Measurements from ENCODE around the gene CDCP2.
A peak's percentile ranks its signal among the peaks of the same experiment; 100 is the strongest.

CDCP2 gene

GRCh38 chr1:54135436-54136120 lies 17.2 kb downstream of the CDCP2 start:
- no peak for DNase-seq

GRCh38 chr1:54134295-54134694 lies 18.5 kb downstream of the CDCP2 start:
- no peak for DNase-seq

- DNase-seq = no peak
Measured at GRCh38 chr1:54132495-54132894, 20.3 kb downstream of the CDCP2 start.

GRCh38 chr1:54131419-54131818 lies 21.4 kb downstream of the CDCP2 start:
- DNase-seq = no peak

GRCh38 chr1:54129858-54130257 lies 22.9 kb downstream of the CDCP2 start:
- DNase-seq = no peak

- DNase-seq = no peak
Measured at GRCh38 chr1:54127594-54128300, 25.1 kb downstream of the CDCP2 start.

GRCh38 chr1:54126271-54126815 lies 26.5 kb downstream of the CDCP2 start:
- DNase-seq = no peak

GRCh38 chr1:54125386-54126070 lies 27.3 kb downstream of the CDCP2 start:
- peak in 1 of 2 experiments; percentile 36 for DNase-seq

GRCh38 chr1:54124906-54125305 lies 27.9 kb downstream of the CDCP2 start:
- no peak for DNase-seq

GRCh38 chr1:54124472-54124871 lies 28.3 kb downstream of the CDCP2 start:
- DNase-seq = peak; percentile 43 to 73

GRCh38 chr1:54122992-54123391 lies 29.8 kb downstream of the CDCP2 start:
- no peak for DNase-seq

GRCh38 chr1:54122135-54122751 lies 30.6 kb downstream of the CDCP2 start:
- DNase-seq = peak in 1 of 2 experiments; percentile 32

- DNase-seq = peak in 1 of 2 experiments; percentile 87
Measured at GRCh38 chr1:54121482-54122134, 31.2 kb downstream of the CDCP2 start.

- DNase-seq = no peak
Measured at GRCh38 chr1:54120698-54121481, 31.9 kb downstream of the CDCP2 start.

GRCh38 chr1:54120018-54120697 lies 32.6 kb downstream of the CDCP2 start:
- no peak for DNase-seq

- no peak for DNase-seq
Measured at GRCh38 chr1:54118704-54119103, 34.1 kb downstream of the CDCP2 start.

- DNase-seq = no peak
Measured at GRCh38 chr1:54117815-54118563, 34.8 kb downstream of the CDCP2 start.

- DNase-seq = no peak
Measured at GRCh38 chr1:54115520-54115919, 37.3 kb downstream of the CDCP2 start.

GRCh38 chr1:54114955-54115354 lies 37.8 kb downstream of the CDCP2 start:
- peak in 1 of 2 experiments; percentile 13 for DNase-seq

GRCh38 chr1:54114001-54114400 lies 38.8 kb downstream of the CDCP2 start:
- DNase-seq = no peak
